Measurements from ENCODE around the gene MICAL3. TPM values are rescaled to one million over a fixed set of nuclear protein-coding genes. Genes with fewer than 3 reads are reported as not detected.

The MICAL3 gene
- total RNA-seq, 4 donors from 2014 or later, result 23.9 to 49.2 (median 34.5) TPM

DNA sequence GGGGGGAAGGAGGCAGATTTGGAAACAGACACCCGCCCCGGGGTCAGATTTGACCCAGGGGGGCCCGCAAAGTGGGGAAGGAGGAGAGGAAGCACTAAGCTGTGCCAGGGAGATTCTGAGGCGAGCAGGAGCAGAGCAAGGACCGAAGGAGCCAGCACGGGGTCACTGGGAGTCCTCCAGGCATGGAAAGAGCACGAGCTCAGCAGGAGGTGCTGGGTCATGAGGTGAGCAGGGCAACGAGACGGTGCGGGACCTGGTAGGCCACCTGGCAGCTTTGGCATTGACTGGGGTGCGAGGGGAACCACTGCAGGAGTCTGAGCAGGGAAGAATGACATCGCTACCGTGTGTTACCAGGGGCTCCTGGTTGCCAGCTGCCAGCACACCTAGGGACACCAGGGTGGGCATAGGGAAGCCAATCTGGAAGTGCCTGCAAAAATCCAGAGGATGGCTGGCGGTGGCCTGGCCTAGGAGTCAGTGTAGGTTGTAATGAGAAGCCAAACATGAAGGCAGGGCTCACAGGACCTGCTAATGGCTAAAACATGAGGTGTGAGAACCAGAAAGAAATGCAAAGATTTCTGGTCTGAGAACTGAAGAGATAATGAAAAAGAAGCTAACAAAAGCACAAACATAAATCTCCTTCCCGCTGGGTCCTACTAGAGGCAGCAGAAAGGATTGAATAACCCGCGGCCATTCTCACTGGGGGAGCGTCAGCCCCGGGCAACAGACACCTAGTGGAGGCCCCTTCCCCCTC, 63.5 kb downstream of the MICAL3 start:
- ATAC-seq (ENCODE audit: low FRiP score) (no peak), DNase-seq (ENCODE audit: low spot score) (no peak)
- TF ChIP-seq, protein P1, sequence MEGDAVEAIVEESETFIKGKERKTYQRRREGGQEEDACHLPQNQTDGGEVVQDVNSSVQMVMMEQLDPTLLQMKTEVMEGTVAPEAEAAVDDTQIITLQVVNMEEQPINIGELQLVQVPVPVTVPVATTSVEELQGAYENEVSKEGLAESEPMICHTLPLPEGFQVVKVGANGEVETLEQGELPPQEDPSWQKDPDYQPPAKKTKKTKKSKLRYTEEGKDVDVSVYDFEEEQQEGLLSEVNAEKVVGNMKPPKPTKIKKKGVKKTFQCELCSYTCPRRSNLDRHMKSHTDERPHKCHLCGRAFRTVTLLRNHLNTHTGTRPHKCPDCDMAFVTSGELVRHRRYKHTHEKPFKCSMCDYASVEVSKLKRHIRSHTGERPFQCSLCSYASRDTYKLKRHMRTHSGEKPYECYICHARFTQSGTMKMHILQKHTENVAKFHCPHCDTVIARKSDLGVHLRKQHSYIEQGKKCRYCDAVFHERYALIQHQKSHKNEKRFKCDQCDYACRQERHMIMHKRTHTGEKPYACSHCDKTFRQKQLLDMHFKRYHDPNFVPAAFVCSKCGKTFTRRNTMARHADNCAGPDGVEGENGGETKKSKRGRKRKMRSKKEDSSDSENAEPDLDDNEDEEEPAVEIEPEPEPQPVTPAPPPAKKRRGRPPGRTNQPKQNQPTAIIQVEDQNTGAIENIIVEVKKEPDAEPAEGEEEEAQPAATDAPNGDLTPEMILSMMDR (IDR thresholded peaks at IDR 0.05), result no peak

DNA sequence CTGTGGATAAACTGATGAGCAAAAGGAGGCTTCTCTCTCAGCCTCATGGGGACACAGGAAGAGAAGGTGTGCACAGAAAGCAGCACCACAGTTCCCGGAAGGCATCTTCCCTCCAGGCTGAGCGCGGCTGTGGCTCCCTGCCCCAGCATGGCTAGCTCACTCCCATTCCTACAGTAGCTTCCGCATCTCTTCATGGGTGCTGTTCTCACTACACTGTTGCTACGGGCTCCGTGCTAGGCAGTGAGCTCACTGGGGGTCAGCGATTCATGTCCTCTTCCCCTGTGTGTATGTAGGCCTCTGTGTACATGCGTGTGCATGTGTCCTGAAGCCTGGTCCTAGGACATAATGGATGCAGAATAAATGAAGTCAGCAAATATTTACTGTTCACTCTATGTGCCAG, 64.3 kb downstream of the MICAL3 start:
- ATAC-seq (ENCODE audit: low FRiP score) (no peak), DNase-seq (ENCODE audit: low spot score) (no peak)
- TF ChIP-seq, protein P1 (IDR thresholded peaks at IDR 0.05), result no peak

DNA sequence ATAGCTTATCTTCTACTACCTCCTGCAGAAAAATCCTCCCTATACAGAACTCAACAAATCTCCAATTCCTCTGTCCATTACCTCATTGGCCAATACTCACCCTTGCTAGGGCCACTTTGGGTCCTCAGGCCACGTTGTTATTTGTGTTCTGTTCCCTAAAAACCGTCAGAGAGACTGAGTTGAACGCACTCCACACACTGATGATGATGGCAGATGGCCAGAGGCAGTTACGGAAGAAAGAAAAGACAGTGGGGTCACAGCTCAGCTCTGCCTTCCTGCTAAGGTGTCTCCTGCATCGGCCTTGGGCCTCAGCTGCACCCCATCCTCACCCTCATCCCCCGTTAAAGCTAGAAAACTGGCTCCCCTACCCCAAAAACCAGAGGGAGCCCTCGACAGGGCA, 66.2 kb downstream of the MICAL3 start:
- DNase-seq (ENCODE audit: low spot score), result no peak

DNA sequence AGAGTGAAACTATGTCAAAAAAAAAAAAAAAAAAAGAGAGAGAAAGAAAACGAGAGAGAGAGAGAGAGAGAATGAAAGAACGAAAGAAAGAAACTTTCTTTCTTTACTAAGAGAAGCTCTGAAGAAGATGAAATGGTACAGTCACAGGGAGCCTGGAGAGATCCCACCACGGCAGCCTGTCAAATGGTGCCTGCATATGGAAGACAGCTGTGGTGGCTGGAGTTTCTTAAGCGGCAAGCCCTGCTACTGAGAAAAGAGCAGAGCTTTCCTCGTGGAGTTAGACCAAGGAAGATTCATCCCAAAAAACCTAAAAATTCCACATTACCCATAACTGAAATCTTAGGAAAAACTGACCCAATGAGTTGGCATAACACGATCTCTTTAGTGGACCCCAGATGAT, 66.7 kb downstream of the MICAL3 start:
- ATAC-seq (ENCODE audit: low FRiP score), result no peak
- no peak for DNase-seq (ENCODE audit: low spot score)
- TF ChIP-seq, protein P1 (IDR thresholded peaks at IDR 0.05), result no peak

More for the DNA sequence above, 66.2 kb downstream of the MICAL3 start:
- no peak for ATAC-seq (ENCODE audit: low FRiP score)
- TF ChIP-seq, protein P1 (IDR thresholded peaks at IDR 0.05), result no peak

DNA sequence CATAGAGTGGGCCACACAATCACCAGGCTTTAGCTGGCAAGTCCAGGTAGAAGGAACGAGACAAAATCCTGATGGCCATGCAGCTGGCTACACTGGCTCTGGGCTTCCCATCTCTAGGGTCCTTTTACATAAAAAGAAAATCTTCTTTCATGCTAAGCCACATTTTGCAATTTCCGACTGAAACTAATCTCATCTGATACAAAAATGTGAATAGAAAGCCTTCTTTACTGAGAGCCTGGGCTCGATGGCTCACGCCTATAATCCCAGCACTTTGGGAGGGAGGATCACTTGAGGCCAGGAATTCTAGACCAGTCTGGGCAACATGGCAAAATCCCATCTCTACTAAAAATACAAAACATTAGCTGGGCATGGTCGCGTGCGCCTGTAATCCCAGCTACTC, 67.2 kb downstream of the MICAL3 start:
- TF ChIP-seq, protein P1 (IDR thresholded peaks at IDR 0.05), result no peak
- ATAC-seq (ENCODE audit: low FRiP score) (no peak), DNase-seq (ENCODE audit: low spot score) (no peak)

DNA sequence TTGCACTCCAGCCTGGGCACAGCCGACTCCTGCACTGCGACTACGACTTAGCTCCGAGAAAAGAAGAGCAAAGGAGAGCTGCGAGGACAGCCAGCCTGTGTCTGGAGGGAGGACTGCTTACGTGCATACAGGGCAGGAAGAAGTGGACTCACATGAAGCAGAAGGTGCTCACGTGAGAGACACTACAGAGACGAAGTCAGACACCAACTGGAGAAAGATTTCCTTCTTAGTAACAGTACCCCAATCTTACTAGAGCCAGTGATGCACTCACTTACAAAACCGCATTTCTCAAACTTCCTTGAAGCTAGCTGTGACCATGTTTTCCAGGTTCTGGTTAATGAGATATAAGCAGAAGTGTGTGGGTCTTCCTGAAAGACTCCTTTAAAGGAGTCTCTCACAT, 67.7 kb downstream of the MICAL3 start:
- no peak for DNase-seq (ENCODE audit: low spot score)
- TF ChIP-seq, protein P1 (IDR thresholded peaks at IDR 0.05), result no peak
- no peak for ATAC-seq (ENCODE audit: low FRiP score)
